ENCODE measurements around the gene GLT1D1.
A peak's percentile ranks its signal among the peaks of the same experiment; 100 is the strongest.
"Not testable (repeated sequence)": the region's sequence is repeated elsewhere in the genome, so short reads cannot be mapped to it uniquely, and the experiment has no call there.

Gene GLT1D1

DNA sequence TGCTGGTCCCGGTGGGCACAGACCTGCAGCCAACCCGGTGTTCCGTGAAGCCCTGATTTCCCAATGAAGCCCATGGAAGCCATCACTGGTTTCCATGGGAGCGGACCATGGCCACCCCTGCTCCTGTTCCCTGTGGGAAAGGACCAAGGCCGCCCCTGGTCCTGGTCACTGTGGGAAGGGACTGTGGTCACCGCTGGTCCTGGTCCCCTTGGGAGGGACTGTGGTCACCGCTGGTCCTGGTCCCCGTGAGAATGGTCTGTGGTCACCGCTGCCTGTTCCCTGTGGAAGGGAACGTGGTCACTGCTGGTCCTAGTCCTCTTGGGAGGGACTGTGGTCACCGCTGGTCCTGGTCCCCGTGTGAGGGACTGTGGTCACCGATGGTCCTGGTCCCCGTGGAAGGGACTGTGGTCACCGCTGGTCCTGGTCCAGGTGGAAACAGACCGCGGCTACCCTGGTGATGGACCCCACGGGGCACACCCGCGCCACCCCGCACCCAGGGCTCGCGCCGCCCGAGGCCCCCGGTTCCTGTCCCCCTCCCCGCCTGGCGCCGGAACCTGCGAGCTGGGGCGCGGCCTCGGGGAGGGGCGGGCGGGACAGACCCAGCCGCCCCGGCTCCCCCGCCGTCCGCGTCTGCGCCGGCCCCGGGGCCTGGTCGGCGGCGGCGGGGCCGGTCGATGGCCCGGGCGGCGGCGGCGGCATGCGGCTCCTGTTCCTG is at the start of gene GLT1D1:
GLT1D1 (plus strand) TSS at position 594 of the 715 bp plus-strand sequence; CDS start at position 698, 104 bp downstream.
- DNase-seq (ENCODE audit: low read depth in 2 of 2): no peak

DNA sequence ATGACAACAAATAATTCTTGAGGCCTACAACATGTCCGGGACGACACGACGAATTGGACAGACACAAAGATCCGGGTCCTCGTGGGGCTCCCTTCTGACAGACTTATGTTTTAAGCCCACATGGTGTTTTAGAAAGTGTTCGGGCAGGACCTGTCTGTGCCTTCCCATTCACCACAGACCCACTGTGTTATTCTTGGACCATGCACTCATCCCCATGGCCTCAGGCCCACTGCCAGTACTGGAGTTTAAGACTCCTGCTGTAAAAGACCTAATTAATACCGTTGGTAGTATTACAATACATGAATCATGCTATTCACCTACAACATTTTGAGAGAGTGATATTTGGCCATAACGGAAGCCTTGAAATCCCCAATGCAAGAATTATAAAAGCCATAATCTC is 49.5 kb upstream of the GLT1D1 start:
- DNase-seq (ENCODE audit: low read depth in 2 of 2): no peak

DNA sequence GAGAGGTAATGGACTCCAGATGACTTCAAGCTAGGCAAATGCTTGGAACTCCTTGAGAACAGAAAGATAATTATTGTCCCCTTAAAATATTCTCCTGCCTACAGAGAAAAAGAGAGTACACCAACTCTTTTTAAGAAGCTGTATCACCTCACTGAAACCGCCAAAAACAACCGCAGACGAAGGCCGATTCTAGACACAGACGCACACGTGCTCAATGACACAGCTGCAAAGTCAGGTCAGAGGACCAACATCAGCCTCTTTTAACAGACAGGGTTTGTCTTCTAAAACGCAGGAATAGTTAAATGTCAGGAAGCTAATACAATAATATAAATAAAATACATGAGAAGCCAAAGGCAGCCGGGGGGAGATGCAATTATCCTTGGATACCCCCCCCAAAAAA is 48.5 kb upstream of the GLT1D1 start:
- DNase-seq (ENCODE audit: low read depth in 2 of 2): no peak

DNA sequence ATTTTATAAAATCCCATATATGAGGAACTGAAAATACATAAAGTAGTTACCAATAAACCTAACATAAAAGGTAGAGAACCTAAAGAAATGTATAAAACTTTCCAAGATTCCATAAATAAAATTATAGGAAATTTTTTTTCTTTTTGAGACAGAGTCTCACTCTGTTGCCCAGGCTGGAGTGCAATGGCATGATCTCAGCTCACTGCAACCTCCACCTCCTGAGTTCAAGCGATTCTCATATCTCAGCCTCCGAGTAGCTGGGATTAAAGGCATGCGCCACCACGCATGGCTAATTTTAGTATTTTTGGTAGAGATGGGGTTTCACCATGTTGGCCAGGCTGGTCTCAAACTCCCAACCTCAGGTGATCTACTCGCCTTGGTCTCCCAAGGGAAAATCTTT is 47.9 kb upstream of the GLT1D1 start:
- not testable (repeated sequence) for DNase-seq (ENCODE audit: low read depth in 2 of 2)

DNA sequence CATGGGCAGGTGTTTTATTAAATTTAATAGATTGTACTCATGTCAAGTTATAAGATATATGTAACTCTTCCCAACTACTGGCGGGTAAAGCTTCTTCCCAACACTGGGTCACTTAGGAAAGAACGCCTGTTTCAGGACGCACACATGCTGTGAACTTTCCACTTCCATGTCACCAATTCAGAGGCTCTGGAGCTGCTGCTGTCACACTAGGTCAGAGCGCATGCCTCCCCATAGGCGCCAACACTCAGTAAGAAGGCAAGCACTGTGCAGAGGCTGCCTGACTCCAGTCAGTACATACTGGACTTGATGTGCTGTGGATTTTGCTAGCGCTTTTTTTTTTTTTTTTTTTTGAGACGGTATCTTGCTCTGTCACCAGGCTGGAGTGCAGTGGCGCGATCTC is 46.7 kb upstream of the GLT1D1 start:
- no peak for DNase-seq (ENCODE audit: low read depth in 2 of 2)

DNA sequence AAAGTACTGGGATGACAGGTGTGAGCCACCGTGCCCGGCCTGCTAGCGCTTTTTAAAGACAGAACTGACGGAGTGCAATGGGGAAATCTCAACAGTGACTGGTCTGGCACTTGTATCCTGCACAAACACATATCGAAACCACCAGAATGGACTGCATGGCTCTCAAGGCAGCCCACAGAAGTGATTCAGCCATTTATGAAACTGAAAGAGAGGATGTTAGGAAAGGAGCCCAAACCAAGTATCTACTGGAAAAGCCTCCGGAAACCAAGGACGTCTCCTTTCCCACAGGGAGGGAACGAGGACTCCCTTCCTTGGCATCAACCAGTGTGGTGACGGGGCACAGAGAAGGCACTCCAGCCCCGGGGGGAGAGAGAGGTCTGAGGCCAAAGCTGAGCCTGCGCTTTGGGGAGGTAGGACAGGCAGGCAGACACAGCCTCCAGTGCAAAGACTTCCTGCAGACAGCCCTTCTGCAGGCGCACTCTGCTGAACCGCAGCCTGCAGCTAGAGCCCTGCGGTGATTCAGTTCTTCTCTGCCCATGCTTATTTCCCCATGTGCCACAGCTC is 46.0 kb upstream of the GLT1D1 start:
- no peak for DNase-seq (ENCODE audit: low read depth in 2 of 2)

DNA sequence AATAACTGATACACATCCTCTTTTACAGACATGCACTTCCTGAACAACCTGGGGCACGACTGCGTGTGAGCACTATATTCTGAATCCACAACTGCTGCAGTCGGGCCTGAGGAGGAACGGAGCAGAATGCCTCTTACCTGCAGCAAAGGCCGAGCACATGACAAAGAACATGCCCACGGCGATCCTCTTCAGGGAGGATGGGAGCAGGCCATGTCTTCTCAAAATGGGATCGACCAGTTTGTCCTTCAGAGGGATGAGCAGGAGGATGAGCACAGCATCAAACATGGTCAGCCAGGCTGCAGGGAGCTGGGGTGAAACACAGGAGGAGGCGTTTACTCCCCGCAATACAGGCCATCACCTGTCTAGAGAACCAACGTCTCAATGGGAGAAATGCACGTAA is 44.6 kb upstream of the GLT1D1 start:
- no peak for DNase-seq (ENCODE audit: low read depth in 2 of 2)

DNA sequence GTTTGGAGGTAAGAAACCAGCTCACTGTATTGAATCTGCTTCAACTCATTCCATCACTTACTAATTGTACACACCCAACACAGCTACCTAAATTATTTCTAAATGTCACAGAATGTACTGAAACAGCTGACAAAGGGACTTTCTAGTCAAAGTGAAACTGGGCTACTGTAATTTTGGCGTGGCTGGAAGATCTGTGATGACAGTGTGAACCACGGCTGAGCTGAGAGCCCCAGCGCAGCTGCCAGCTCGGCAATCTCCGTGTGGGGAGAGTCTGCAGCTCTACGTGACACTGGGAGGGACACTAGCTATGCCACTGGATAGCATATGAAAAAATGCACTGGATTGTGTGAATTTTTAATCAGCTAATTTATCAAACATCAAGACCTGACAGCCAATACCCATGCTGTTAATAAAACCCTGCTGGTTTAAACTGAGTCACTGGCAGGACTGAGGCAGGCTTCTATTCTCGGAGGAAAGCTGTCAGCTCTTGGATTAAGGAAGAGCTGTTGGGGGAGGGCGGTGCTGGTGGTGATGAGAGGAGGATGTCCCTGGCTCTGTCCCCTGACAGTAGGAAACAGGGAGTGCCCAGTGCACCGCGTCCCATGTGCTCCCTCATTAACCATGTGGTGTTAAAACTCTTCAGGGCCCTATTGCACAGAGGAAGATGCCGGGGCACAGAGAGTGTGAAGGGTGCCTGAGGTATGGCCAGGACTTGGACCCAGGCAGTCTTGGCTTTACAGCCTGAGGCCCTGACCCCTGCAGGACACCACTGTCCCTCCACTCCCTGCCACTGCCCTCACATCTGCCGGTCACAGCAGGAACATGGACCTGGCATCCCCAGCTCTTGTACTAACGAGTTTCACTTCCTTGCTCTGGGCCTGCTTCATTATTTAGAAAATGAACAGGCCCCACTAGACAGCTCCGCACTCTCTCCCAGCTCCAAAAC is 42.8 kb upstream of the GLT1D1 start:
- peak in 1 of 2 donors; percentile 49 for DNase-seq (ENCODE audit: low read depth in 2 of 2)

DNA sequence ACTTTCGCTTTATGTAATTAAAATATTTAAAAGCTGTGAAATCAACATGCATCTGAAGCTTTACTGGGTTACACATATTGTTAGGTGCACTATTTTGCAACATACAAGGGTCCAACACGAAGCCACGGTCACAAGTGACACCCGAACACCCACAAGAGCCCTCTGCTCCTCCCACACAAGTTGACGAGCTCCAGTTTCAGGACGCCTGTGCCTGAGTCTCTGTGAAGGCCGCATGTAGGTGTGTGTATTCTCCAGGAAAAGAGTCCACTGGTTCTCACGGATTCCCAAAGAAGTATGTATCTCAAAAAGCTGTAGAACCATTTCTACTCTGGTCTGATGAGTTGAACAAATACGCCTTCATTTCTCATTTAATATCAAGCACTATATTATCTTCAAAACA is 41.5 kb upstream of the GLT1D1 start:
- no peak for DNase-seq (ENCODE audit: low read depth in 2 of 2)

DNA sequence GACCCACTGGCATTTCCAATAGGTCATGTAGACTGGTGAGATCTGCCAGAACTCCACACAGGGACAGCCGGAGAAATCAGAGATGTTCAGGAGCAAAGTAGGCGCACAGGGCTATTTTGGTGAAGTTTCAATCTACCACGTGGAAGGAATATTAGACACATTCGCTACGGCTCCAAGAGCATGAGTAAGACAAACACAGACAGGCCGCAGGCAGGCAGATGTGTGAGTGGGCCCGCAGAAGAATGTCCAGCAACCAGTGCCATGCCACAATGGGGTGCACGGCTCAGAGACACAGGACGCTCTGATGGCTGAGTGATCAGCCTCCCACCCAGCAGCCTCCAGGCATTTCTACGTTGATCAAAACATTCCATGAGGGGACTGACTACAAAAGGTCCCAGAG is 39.9 kb upstream of the GLT1D1 start:
- no peak for DNase-seq (ENCODE audit: low read depth in 2 of 2)

DNA sequence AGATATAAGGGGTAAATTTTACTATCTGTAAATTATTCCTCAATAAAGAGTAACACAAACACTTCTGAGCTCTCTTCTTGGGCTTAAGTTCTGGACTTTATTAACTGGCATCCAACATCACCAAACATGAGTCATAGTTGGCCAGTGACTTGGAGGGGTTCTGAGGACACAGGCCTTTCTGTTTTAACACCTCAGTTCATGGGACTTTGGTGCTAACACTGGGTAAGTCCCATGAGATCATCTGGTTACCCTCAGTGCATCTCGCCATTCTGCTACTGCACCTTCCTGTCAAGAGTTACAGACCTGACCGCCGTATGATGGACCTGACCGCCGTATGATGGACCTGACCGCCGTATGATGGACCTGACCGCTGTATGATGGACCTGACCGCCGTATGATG is 39.4 kb upstream of the GLT1D1 start:
- no peak for DNase-seq (ENCODE audit: low read depth in 2 of 2)

DNA sequence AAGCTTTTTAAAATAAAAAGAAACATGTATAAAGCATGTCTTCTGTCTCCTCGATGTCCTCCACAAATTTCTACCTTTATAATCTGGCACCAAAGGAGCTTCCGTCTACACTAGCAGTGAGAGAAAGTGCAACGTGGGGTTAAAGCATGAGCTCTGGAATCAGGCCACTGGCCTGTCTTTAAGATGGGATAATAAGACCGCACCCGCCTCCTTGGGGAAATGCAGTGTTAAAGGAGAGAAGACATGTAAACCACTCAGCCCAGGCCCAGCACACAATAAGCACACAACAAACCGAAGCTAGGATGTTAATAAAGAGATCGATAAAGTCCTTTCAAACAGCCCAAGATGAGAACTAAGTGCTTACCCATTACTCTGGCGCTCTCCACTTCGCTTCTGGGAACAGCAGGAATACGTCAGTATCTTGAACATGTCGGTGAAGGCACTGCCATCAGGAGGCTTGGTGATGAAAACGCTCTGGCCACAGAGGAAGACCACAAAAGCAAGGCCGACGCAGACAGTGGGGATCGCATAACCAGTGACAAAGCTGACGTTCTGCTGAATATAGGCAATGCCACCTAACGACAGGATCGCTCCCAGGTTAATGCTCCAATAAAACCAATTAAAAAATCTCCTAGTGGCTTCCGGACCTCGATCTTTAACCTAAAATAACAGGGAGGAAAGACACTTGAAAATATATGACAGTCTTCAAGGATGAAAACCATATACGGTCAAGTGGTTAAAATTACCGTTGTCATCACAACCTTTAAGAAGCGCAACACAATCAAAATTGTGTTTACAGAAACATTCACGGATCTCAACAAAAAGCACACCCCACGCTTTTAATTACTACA is 38.6 kb upstream of the GLT1D1 start:
- no peak for DNase-seq (ENCODE audit: low read depth in 2 of 2)

DNA sequence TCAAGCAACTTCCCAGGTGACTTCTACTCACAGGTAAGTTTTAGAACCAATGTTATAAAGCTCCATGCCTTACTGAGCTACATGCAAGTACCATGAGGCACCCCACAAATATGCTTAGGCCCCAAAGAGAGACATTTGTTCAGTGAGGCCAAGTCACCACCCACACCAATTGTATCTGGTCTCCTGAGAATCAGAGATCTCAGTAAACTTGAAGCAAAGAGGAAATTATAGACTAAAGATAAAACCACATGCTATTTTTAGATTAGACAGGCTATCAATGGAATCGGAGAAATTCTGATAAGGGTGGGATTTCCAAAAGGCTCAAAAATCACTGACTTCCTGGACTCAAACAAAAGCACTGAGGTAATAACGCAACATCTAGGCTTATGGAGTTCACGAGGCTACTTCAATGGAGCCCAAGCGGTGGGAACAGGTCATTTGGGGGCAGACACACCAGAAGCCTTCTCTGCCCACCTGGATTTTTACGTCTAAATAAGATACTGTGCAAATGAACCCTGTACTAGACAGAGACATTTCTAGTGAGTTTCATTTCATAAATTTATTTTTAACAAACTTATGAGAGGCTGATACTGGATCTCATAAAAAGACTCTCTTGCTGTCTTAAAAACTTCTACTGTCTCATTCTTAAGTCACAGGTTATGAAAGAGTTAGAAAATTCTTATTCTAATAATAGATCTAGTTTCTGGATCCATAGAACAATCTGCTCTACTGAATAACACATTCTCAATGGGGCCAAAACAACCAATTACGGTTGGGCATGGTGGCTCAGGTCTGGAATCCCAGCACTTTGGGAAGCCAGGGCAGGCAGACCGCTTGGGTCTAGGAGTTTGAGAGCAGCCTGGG is 37.3 kb upstream of the GLT1D1 start:
- no peak for DNase-seq (ENCODE audit: low read depth in 2 of 2)

DNA sequence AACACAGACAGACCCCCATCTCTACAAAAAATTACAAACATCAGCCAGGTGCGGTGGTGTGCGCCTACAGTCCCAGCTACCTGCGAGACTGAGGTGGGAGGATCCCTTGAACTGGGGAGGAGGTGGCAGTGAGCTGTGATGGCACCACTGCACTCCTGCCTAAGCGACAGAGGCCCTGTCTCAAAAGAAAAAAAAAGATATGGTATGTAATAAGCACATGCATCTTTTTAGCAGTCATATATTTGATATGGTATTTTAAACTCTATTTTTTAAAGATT is 36.7 kb upstream of the GLT1D1 start:
- no peak for DNase-seq (ENCODE audit: low read depth in 2 of 2)

DNA sequence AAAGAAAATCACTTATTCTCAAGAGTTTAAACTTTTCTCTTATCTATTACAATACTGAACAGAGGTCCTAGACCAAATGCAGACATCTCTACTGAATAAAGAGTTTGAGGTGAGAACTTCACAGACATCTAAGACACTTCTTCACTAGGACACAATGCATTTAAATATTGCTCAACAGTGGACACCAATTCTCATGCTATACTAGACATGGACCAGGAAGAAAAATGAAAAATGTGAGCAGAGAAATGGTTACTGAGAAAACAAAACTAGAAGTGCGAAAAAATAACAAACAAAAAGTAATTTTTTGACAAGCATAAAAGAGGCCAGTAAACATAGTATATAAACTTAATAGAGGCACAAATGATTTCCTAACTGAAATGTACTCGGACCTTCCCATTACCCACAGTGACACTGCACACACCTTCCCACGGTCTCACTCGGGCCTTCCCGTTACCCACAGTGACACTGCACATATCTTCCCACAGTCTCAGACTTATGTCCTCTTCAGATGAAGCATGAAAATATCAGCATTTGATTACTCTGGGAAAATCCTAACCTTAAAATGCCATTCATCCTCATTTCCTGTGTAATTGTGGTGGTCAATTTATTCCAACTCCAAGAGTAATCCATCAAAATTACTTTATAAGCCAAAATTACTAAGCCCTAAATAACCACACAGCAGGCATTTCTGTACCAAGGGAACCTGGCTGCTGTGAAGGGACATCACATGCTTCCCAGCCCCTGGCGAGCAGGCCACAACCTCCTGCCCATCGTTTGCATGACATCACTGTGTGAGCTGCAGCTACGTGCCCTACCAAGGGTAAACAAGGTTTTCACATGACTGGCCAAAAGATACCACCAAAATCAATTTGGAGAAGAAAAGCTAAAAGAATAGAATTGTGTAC is 35.9 kb upstream of the GLT1D1 start:
- DNase-seq (ENCODE audit: low read depth in 2 of 2): no peak

DNA sequence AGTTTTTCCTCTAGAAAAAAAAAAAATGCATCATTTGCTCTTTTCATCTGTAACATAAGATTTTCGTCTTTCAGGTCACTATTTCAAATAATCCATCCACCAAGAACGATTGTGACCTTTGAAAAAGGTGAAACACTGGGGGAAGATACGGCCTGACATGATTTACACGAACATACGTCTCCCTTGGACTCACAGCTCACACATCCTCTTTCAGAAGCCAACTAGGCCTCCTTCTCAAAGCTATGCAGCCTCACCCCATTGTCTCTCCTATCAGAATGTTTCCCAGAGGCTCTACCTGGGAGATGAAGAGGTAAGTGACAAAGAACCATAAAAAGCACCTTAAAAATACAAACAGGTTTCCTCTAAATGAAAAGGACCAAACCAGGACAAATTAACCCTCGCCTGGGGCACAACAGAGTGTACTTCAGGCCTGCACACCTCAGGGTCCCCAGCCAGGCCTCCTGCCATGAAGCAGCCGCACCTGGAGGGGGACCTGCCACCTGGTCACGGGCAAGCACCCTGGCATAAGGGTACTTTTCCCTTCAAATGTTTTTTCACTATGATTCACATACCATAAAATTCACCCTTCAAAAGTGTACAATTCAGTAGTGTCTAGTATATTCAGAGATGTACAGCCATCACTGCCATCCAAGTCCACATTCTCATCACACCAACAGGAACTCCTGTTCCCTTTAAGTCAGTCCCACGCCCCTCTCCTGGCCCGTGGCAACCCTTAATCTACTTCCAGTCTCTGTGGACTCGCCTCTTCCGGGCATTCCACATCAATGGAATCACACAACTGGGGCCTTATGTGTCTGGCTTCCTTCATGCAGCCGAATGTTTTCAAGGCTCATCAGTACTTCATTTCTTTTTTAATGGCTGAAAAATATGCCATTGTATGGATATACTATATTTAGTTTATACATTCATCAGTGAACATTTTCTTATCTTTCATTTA is 34.9 kb upstream of the GLT1D1 start:
- DNase-seq (ENCODE audit: low read depth in 2 of 2): no peak

DNA sequence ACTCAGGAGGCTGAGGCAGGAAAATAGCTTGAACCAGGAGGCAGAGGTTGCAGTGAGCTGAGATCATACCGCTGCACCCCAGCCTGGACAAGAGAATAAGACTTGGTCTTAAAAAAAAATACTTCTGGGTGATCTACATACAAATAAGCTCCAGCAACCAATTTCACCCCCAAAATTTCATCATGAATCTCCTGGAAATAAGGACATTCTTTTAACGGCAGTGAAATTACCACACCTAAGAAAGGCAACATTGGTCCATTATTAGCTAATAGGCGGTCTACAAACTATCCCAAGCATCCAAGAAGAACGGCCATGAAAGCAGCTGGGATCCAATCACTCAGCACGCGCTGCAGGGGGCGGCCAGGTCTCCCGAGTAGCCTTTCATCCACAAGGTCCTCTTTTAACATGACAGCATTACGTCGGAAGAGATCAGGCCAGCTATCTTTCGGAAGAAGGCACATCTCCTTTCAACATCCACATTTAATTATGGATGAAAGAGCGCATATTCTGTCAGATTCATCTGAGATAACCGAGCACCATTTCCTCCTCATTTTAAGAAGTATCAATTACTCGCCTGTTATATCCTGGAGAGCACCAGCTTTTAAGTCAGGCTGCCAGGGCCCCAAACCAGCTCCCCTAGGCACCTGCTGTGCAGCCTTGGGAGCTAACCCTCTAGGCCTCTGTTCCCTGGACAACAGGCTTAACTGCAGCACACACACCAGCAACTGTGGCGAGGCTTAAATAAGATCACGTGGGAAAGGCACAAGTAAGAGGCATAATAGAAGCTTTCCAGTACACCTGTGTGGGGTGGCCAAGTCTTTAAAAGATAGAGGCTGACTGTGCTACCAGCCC is 33.8 kb upstream of the GLT1D1 start:
- DNase-seq (ENCODE audit: low read depth in 2 of 2): no peak

DNA sequence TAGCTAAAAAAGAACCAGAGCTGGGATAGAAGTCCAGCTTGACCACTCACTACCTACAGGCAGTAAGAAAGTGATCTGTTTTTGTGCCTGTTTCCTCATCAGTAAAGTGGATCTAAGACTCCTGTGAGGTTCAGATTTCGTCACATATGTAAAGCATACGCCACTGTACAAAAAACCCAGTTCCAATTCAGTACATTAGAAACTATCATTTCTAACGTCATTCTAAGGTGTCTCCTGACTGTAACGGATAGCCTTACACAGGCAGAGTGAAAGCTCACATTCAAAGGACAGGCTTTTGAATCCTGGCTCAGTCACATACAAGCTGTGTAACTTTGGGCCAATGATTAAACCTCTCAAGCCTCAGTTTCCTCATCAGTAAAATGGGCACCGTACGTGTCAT is 33.0 kb upstream of the GLT1D1 start:
- no peak for DNase-seq (ENCODE audit: low read depth in 2 of 2)
